HCT116 (cell line): ENCODE measurements around the gene SLC35D1. TPM values are rescaled to one million over a fixed set of nuclear protein-coding genes. Genes with fewer than 3 reads are reported as not detected.

Experiments used
- ATAC-seq: fragments of 200-7000 bp; cut with Tn5 transposase; 2 replicates; pipeline ENCODE4 v1.9.1; 2020; ENCODE audit warnings: mild to moderate bottlenecking, moderate library complexity
- BruUV-seq: library from RNA; stranded (reverse); fragments of 400-500 nt; replicated peaks from 2 replicates; lab custom pipeline; 2021; lab: Mats Ljungman, UMichigan
- CTCF ChIA-PET: fragments of 300-600 bp; sonication (Branson Sonifier 250); formaldehyde crosslinking; loops from one replicate; lab custom pipeline; 2021; ENCODE audit warnings: antibody characterized with exemption; lab: Charles Lee
- POLR2A ChIA-PET: fragments of 300-600, 350-600 bp; sonication (Branson Sonifier 250); formaldehyde crosslinking; loops from one replicate; lab custom pipeline; 2021; ENCODE audit warnings: antibody characterized with exemption; lab: Charles Lee
- RAD21 ChIA-PET, 2 experiments: fragments of 300-600 bp; sonication (Branson Sonifier 250); formaldehyde crosslinking; loops; one replicate each; lab custom pipeline; 2023; ENCODE audit warnings: low total read pairs in 2 of 2; ENCODE audit not compliant: uncharacterized antibody in 2 of 2, unreplicated experiment in 2 of 2, low non-redundant PET in 1 of 2; lab: Charles Lee
- DNase-seq: peaks from one replicate; pipeline ENCODE4 v3.0.0-alpha.2; 2010; ENCODE audit warnings: low read depth, low spot score
- H2AFZ ChIP-seq: fragments of 200-600 bp; shearing (Covaris generic), sonication (generic); 2 replicates; pipeline ENCODE4 v1.6.1; 2017; ENCODE audit warnings: low read depth, mixed run types, mixed read lengths, antibody characterized with exemption, low read length; ENCODE audit not compliant: poor library complexity, severe bottlenecking
- H3K27ac ChIP-seq: 2 replicates; pipeline ENCODE4 v1.5.1; 2012; ENCODE audit warnings: low read depth, low read length
- H3K27me3 ChIP-seq: fragments of 200-600 bp; sonication (generic); 2 replicates; pipeline ENCODE4 v1.6.1; 2016; ENCODE audit warnings: mixed run types, low read length, mixed read lengths; ENCODE audit not compliant: insufficient read depth
- H3K36me3 ChIP-seq, 2 experiments: fragments of 200-500 bp in 1 of 2; fragments of 200-600 bp in 1 of 2; sonication (Bioruptor generic) in 1 of 2; sonication (generic) in 1 of 2; 2 replicates each; pipeline versions ENCODE4 v1.5.1 to v1.6.1; 2014 to 2016; ENCODE audit warnings: low read length in 2 of 2, inconsistent platforms in 1 of 2, mixed read lengths in 1 of 2, mixed run types in 1 of 2; ENCODE audit not compliant: insufficient read depth in 2 of 2, control insufficient read depth in 1 of 2
- H3K4me1 ChIP-seq, 2 experiments: fragments of 200-600 bp in 1 of 2; sonication (generic) in 1 of 2; 2 replicates each; pipeline versions ENCODE4 v1.5.1 to v1.6.1; 2012 to 2017; ENCODE audit warnings: low read length in 2 of 2, inconsistent platforms in 1 of 2, mild to moderate bottlenecking in 1 of 2, mixed read lengths in 1 of 2, mixed run types in 1 of 2, moderate library complexity in 1 of 2; ENCODE audit not compliant: insufficient read depth in 2 of 2, control insufficient read depth in 1 of 2
- H3K4me2 ChIP-seq: fragments of 200-600 bp; sonication (generic); 2 replicates; pipeline ENCODE4 v1.6.1; 2017; ENCODE audit warnings: mixed run types, low read length, mixed read lengths
- H3K4me3 ChIP-seq, 2 experiments: fragments of 200-600 bp in 1 of 2; sonication (generic) in 1 of 2; replicated peaks in 1 of 2; 2 replicates each; pipeline ENCODE4 v1.5.1; 2011 to 2016; ENCODE audit warnings: low read length in 2 of 2, control low read depth in 1 of 2, low read depth in 1 of 2, mild to moderate bottlenecking in 1 of 2, mixed read lengths in 1 of 2, mixed run types in 1 of 2
- H3K79me2 ChIP-seq: fragments of 200-600 bp; sonication (generic); 2 replicates; pipeline ENCODE4 v1.6.1; 2017; ENCODE audit warnings: mild to moderate bottlenecking, mixed run types, low read length, moderate library complexity, mixed read lengths; ENCODE audit not compliant: insufficient read depth
- H3K9ac ChIP-seq: fragments of 200-600 bp; sonication (generic); 2 replicates; pipeline ENCODE4 v1.6.1; 2016; ENCODE audit warnings: low read length, mixed read lengths
- H3K9me2 ChIP-seq: fragments of 200-600 bp; sonication (generic), shearing (Covaris generic); 2 replicates; pipeline ENCODE4 v1.6.1; 2017; ENCODE audit warnings: mixed run types, mild to moderate bottlenecking, moderate library complexity; ENCODE audit not compliant: insufficient read depth
- H3K9me3 ChIP-seq, 2 experiments: fragments of 200-500 bp in 1 of 2; fragments of 200-600 bp in 1 of 2; sonication (Bioruptor generic) in 1 of 2; sonication (generic) in 1 of 2; 2 replicates each; pipeline ENCODE4 v1.6.1; 2014 to 2017; ENCODE audit warnings: low read length in 2 of 2, mixed read lengths in 2 of 2, inconsistent platforms in 1 of 2, low read depth in 1 of 2, mild to moderate bottlenecking in 1 of 2, mixed run types in 1 of 2, moderate library complexity in 1 of 2; ENCODE audit not compliant: control insufficient read depth in 1 of 2, insufficient read depth in 1 of 2
- H4K20me1 ChIP-seq: fragments of 200-600 bp; sonication (generic), shearing (Covaris generic); 2 replicates; pipeline ENCODE4 v1.6.1; 2017; ENCODE audit warnings: mixed run types, mild to moderate bottlenecking, moderate library complexity; ENCODE audit not compliant: insufficient read depth
- CTCF ChIP-seq, 3 experiments: fragments of 200-600 bp in 1 of 3; sonication (generic) in 1 of 3; IDR thresholded peaks in 2 of 3; conservative IDR thresholded peaks in 1 of 3; 2 replicates each; pipeline ENCODE4 v1.5.1; 2012 to 2017; ENCODE audit warnings: low read depth in 2 of 3, low read length in 2 of 3, antibody characterized with exemption in 1 of 3, borderline replicate concordance in 1 of 3, control low read depth in 1 of 3, mild to moderate bottlenecking in 1 of 3, mixed read lengths in 1 of 3, mixed run types in 1 of 3, moderate library complexity in 1 of 3; ENCODE audit not compliant: insufficient read depth in 1 of 3
- EGR1 ChIP-seq: IDR thresholded peaks from 2 replicates; pipeline ENCODE4 v1.6.1; 2012; ENCODE audit warnings: low read depth
- ELF1 ChIP-seq: IDR thresholded peaks from 2 replicates; pipeline ENCODE4 v1.6.1; 2012; ENCODE audit warnings: low read depth, borderline replicate concordance
- FOSL1 ChIP-seq: IDR thresholded peaks from 2 replicates; pipeline ENCODE4 v1.6.1; 2012; ENCODE audit warnings: low read depth
- SP1 ChIP-seq: IDR thresholded peaks from 2 replicates; pipeline ENCODE4 v1.6.1; 2012; ENCODE audit warnings: low read depth
- TCF7L2 ChIP-seq: IDR thresholded peaks from 2 replicates; pipeline ENCODE4 v1.7.0; 2011; ENCODE audit warnings: borderline replicate concordance, inconsistent platforms; ENCODE audit not compliant: insufficient read depth, insufficient read length; ENCODE audit errors: extremely low read depth
- ZBTB33 ChIP-seq: IDR thresholded peaks from 2 replicates; pipeline ENCODE4 v1.6.1; 2011; ENCODE audit warnings: mild to moderate bottlenecking, low read length, moderate library complexity; ENCODE audit not compliant: insufficient replicate concordance; ENCODE audit errors: extremely low read depth
- ZFX ChIP-seq: fragments of 450-650 bp; IDR thresholded peaks from 2 replicates; pipeline ENCODE4 v1.6.1; 2017
- ZNF274 ChIP-seq: fragments of 200-500 bp; sonication (Bioruptor generic); IDR thresholded peaks from 2 replicates; pipeline ENCODE4 v1.6.1; 2014; ENCODE audit warnings: mild to moderate bottlenecking, low read depth, low read length, inconsistent platforms
- intact Hi-C: fragments of 100-400 bp; cut with micrococcal nuclease; formaldehyde crosslinking; loops from 2 replicates; pipeline ENCODE4 v1.10.0; 2022
- total RNA-seq: library from RNA; stranded (reverse); gene quantifications from one replicate; pipeline ENCODE4 v1.2.1, GENCODE V29; 2021; ENCODE audit not compliant: unreplicated experiment

The SLC35D1 gene
- total RNA-seq, 1 experiment from 2014 or later = 6.1 TPM

DNA sequence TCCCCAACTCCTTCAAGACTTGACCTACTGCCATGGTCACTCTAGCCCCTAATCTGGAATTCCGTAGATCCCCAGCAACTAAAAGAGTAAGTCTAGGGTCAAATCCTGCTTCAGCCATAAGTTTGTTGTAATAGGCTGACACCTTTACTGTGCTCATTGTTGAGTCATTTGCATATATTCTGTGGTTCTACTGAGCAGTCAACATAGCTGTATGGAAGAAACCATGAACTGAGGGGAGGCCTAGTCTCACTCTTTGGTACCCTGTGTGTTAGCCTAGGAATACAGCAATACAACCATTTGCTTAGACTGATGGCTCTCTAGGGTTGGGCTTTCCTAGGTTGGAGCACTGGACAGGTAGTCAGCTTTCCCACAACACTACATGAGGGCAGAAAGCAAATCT, 23.6 kb upstream of the SLC35D1 start:
- H3K27ac ChIP-seq = no peak overlapping the region
- no peak overlapping the region for H2AFZ ChIP-seq
- H3K79me2 ChIP-seq = no peaks in the 10 kb centered on the region
- no peaks in the 10 kb centered on the region for H3K9me3 ChIP-seq
- no peaks in the 10 kb centered on the region for H3K4me1 ChIP-seq
- ChIA-PET POLR2A (no interaction called here), CTCF (no interaction called here), RAD21 (no interaction called here)
- H4K20me1 ChIP-seq = no peaks in the 10 kb centered on the region
- no peaks in the 10 kb centered on the region for H3K27me3 ChIP-seq
- no TSS peak for BruUV-seq
- H3K36me3 ChIP-seq = no peaks in the 10 kb centered on the region
- TF ChIP-seq CTCF (IDR thresholded peaks at IDR 0.05 in 2 of 3, conservative IDR thresholded peaks at IDR 0.05 in 1 of 3; ENCODE audit: borderline replicate concordance in 1 of 3, insufficient read depth in 1 of 3, low read depth in 2 of 3, low read length in 2 of 3) (no peak), TCF7L2 (no peak), ZFX (no peak), ZNF274 (no peak), ELF1 (no peak), SP1 (no peak), FOSL1 (no peak), ZBTB33 (no peak), EGR1 (no peak)
- intact Hi-C loops = no loop called here
- H3K9me2 ChIP-seq = no peaks in the 10 kb centered on the region
- no peak overlapping the region for H3K9ac ChIP-seq
- H3K4me3 ChIP-seq = no peak overlapping the region
- H3K4me2 ChIP-seq = no peak overlapping the region
- ATAC-seq (no peak), DNase-seq (no peak)
